Activated naive CD8-positive, alpha-beta T cell treated with anti-CD3 and anti-CD28 coated beads, Interleukin-2, amount 50 U/mL, for 16 hours (primary cell): ENCODE results near the gene YEATS4.

ENCODE experiments used
- DNase-seq: peaks from one replicate; pipeline ENCODE4 v3.0.0-alpha.2; 2020; ENCODE audit warnings: low read depth, low spot score

YEATS4 gene

DNA sequence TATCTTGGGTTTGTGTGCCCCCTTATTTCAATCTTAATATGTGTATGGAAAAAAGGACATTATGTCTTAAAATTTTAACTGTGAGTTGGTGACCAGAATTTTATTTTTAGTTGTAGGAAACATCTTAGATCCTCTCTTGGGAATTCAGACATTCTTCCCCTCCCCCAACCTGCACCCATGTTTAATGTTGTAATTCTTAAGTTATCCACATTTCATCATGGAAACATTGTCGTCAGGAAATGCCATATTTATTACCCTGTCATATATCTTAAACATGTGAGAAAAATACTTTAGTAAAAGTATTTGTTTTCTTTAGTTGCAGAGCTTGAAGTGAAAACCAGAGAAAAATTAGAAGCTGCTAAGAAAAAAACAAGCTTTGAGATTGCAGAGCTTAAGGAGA lies 30.3 kb downstream of the YEATS4 start:
- DNase-seq = no peak

- no peak for DNase-seq
These were observed 32.8 kb downstream of the YEATS4 start for GRCh38 chr12:69392179-69392928.

- no peak for DNase-seq
These were observed 36.5 kb downstream of the YEATS4 start for GRCh38 chr12:69396041-69396440.

DNA sequence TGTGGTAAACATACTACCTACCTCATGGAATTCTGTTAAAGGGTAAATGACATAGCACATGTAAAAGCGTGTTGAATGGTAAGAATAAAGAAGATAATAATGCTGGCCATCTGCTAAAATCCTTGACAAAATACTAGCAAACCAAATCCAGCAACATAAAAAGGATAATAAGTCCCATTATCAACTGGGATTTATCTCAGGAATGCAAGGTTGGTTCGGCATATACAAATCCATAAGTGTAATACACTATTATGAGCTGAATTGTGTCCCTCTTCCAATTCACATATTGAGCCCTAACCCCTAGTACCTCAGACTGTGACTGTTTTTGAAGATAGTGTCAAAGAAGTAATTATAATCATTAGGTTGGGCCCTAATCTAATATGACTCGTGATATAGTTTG lies 37.4 kb downstream of the YEATS4 start:
- DNase-seq = no peak

DNA sequence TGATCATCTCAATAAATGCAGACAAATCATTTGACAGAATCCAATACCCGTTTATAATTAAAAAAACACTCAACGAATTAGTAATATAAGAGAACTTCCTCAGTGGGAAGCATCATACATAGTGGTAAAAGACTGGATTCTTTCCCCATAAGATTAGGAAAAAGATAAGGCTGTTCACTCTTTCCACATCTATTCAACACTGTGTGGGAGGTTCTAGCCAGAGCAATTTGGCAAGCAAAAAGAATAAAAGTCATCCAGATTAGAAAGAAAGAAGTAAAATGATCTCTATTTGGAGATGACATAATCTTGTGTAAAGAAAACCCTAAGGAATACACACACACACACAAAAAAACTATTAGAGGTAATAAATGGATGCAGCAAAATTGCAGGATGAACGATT lies 38.4 kb downstream of the YEATS4 start:
- DNase-seq = no peak

GRCh38 chr12:69401940-69402339 lies 42.4 kb downstream of the YEATS4 start:
- no peak for DNase-seq

DNA sequence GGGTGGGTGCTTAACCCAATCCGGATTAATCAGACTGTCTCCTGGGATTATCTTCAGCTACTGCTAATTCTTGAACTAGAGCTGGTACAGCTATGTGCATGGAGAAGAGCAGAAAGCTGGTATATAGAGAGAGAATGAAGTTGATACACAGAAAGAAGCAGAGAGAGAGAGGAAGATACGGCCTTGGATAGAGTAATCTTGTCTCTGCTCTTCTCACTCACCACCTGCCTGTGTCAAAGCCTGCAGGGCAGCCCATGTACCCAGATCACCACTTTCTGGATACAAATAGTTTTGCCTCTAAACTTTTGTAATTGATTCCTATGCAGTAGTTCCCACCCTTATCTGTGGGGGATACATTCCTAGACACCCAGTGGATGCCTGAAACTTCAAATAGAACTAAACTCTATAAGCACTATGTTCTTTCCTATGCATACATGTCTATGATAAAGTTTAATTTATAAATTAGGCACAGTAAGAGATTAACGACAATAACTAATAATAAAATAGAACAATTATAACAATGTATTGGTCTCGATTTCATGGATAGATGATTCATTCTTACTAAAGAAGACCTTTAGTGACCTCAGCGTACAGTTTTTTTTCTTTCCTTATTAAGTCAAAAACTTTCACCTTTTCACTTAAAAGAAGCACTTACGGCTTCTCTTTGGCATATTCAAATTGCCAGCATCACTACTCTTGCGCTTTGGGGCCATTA lies 45.5 kb downstream of the YEATS4 start:
- DNase-seq = no peak

GRCh38 chr12:69405566-69405865 lies 46.0 kb downstream of the YEATS4 start:
- DNase-seq = no peak

- no peak for DNase-seq
These were observed 46.7 kb downstream of the YEATS4 start for GRCh38 chr12:69406217-69406616.

- DNase-seq = no peak
These were observed 51.0 kb downstream of the YEATS4 start for GRCh38 chr12:69410571-69410970.

DNA sequence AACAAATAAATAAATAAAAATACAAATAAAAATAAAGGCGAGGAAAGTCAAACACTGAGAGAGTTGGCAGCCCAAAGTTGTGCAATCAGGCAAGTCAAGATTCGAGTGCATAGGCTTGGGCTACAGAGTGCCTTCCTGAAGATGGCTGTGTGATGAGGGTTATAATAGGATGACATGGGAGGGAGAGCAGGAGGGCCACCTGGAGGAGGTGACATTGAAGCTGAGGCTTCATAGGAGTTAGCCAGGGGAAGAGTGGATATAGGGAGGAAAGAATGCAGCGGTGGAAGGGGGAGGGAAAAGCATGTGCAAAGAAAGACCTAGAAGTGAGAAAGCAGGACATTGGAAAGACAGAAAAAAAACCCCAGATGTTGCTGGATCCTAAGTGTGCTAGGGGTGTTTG lies 53.1 kb downstream of the YEATS4 start:
- DNase-seq = no peak

GRCh38 chr12:69415471-69416275 lies 56.1 kb downstream of the YEATS4 start:
- no peak for DNase-seq

GRCh38 chr12:69417231-69417630 lies 57.7 kb downstream of the YEATS4 start:
- no peak for DNase-seq

DNA sequence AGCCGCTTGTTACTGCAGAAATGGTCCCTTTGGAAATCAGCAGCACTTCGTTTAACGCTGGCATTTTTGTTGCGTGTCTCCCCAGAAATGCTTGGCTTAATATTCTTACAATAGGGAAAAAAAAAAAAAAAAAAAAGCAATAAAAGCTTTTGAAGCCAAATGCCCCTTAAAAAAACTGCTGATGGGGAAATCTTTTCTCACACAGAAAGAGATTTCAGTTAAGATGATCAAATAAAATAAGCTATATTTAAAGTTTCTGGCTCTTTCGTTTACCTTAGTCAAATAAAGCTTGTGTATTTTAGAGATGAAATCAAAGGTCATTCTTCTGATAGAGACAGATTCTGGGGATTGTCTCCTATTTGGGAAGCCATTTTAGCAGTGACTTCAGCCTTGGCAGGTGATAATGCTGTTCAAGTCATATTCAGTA lies 58.2 kb downstream of the YEATS4 start:
- no peak for DNase-seq

DNA sequence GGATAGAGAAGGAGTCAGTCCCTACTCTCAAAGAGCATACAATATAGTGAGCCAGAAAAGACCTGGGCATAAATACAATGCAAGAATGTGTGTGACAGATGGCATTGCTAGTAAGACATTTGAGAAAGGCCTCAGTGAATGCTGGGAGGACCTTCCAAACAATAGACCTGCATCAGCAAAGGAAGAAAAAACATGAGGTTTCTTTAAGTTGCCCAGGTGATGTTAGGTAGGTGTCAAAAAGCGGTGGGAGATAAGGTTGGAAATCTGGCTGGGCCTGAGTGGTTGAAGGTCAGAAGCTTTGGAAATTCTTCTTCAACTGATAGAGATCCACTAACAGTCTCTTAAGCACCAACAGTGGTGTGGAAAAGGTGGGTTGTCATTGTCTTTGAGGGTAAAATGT lies 60.2 kb downstream of the YEATS4 start:
- no peak for DNase-seq

GRCh38 chr12:69421548-69421947 lies 62.0 kb downstream of the YEATS4 start:
- DNase-seq = no peak

- no peak for DNase-seq
These were observed 63.7 kb downstream of the YEATS4 start for GRCh38 chr12:69423037-69423905.

DNA sequence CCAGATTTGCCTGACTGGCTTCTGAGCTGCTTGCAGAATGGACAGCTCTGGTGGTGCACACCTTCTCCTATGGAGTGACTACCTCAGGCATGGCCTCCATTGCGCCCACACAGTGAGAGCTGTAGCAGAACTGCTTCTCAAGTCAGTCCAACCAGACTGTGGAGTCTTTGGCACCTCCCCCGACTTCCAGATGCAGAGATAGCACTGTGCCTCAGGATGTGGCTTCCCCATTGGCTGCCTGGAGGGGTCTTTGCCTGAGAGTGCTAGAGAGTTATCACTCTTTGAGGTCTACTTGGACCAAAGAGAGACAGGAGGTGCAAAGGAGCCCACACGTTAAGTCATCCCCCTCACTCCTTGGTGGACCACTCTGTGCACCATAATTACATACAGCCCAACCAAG lies 65.9 kb downstream of the YEATS4 start:
- DNase-seq = no peak

DNA sequence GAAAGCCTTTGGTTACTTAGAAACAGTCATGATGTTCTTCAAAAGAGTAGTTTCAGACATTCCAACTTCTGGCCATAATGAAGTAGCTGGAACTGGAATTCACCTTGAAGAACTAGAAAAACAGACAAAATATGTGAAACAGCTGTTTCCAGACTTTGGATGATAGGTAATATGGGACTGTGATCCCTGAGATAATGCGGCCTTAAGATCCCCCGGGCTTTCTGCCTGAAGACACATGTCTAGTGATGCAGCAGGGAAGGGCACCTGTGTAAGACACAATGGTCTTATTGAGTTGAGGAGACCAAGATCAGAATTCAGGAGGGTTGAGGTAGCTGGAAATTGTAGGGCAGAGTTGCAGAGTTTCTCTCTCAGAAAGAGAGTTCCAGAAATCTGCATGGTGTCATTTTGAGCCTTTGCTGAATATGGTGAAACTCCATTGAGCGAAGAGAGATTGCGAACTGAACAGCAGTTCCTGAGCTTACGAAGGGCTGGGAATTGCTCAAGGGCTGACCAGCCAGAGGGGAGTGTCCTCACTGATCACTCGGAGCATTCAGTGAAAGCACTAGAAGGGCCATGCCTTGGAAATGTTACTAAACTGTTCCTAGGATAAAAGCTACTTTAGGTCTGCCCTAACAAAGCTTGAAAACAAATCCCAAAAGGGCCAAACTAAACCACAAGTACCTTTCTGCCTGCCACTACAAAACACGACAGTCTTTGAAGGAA lies 69.0 kb downstream of the YEATS4 start:
- DNase-seq = no peak

DNA sequence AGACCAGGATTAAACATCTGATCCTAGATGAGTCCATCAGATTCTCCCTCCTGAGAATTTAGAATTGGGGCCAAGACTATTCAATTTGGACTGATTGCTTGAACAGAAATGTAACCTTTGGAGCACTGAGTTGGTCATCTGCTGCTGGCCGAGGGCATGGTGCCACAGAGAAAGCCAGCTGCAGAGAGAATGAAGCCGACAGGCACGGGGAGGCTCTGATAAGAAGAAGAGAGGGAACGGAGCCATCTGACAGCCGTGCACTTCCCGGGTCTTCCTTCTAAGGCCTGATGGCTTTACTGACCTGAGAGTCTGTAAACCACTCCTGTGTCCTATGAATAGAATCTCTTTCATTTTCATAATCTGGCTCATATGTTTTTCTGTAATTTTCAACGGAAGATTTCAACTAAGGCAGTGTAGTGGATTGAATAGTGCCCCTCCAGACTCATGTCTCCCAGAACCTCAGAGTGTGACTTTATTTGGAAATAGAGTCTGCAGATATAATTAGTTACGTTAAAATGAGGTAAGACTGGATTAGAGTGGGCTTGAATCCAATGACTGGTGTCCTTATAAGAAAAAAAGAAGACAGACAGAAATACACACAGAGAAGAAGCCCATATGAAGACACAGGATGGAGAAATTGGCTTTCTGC lies 71.5 kb downstream of the YEATS4 start:
- no peak for DNase-seq
